Measurements from ENCODE around the gene MUC4. TPM values are rescaled to one million over a fixed set of nuclear protein-coding genes. Genes with fewer than 3 reads are reported as not detected.
"Not testable (repeated sequence)": the region's sequence is repeated elsewhere in the genome, so short reads cannot be mapped to it uniquely, and the experiment has no call there.

Gene MUC4
- total RNA-seq, 1 experiment from 2014 or later: not detected

DNA sequence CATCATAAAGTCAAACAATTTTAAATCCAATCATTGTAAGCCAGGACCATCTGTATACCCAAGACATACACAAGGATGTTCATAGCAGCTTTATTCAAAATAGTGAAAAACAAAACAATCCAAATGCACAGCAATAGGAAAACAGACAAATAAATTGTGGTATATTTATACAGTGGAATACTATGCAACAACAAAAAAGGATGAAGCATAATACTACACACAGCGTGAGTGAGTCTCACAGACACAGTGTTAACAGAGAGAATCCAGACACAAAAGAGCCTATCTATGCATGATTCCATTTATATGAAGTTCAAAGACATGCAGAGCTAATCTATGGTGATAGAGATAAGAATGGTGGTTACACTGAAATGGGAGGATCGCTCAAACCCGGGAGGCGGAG lies 96.6 kb downstream of the MUC4 start:
- no peaks in the 10 kb centered on the region for H3K79me2 ChIP-seq (ENCODE audit: low read length)
- no peaks in the 10 kb centered on the region for H3K4me1 ChIP-seq (ENCODE audit: low read length)
- no peaks in the 10 kb centered on the region for H3K9me2 ChIP-seq (replicated peaks; ENCODE audit: insufficient read depth, low read length)
- H3K27me3 ChIP-seq (ENCODE audit: low read length): no peaks in the 10 kb centered on the region
- H4K20me1 ChIP-seq (ENCODE audit: insufficient read depth, low read depth, low read length): no peaks in the 10 kb centered on the region
- no peak overlapping the region for H3K4me3 ChIP-seq (ENCODE audit: low read length)
- H3K36me3 ChIP-seq (ENCODE audit: insufficient read depth, low read length): no peaks in the 10 kb centered on the region
- no peak overlapping the region for H2AFZ ChIP-seq (ENCODE audit: low read length)
- no peak for DNase-seq
- no peak overlapping the region for H3K4me2 ChIP-seq (ENCODE audit: low read depth, low read length, poor library complexity, severe bottlenecking)
- H3K9me3 ChIP-seq (ENCODE audit: low read length): no peaks in the 10 kb centered on the region
- no peak overlapping the region for H3K9ac ChIP-seq (ENCODE audit: low read length)
- no peak overlapping the region for H3K27ac ChIP-seq (ENCODE audit: low read length)

- no peaks in the 10 kb centered on the region for H3K36me3 ChIP-seq (ENCODE audit: insufficient read depth, low read length)
- no peak for DNase-seq
- H3K79me2 ChIP-seq (ENCODE audit: low read length): no peaks in the 10 kb centered on the region
- no peak overlapping the region for H2AFZ ChIP-seq (ENCODE audit: low read length)
- H4K20me1 ChIP-seq (ENCODE audit: insufficient read depth, low read depth, low read length): no peaks in the 10 kb centered on the region
- peaks cover under 1% of the 10 kb centered on the region for H3K4me1 ChIP-seq (ENCODE audit: low read length)
- H3K9me2 ChIP-seq (replicated peaks; ENCODE audit: insufficient read depth, low read length): no peaks in the 10 kb centered on the region
- H3K27me3 ChIP-seq (ENCODE audit: low read length): no peaks in the 10 kb centered on the region
- H3K4me2 ChIP-seq (ENCODE audit: low read depth, low read length, poor library complexity, severe bottlenecking): no peak overlapping the region
- no peak overlapping the region for H3K27ac ChIP-seq (ENCODE audit: low read length)
- no peak overlapping the region for H3K9ac ChIP-seq (ENCODE audit: low read length)
- no peaks in the 10 kb centered on the region for H3K9me3 ChIP-seq (ENCODE audit: low read length)
- no peak overlapping the region for H3K4me3 ChIP-seq (ENCODE audit: low read length)
These were observed 97.2 kb downstream of the MUC4 start for GRCh38 chr3:195714380-195715011.

GRCh38 chr3:195713150-195713549 lies 98.6 kb downstream of the MUC4 start:
- not testable (repeated sequence) for DNase-seq; H3K9ac ChIP-seq (ENCODE audit: low read length); H3K9me2 ChIP-seq (replicated peaks; ENCODE audit: insufficient read depth, low read length); H3K27ac ChIP-seq (ENCODE audit: low read length); H3K4me3 ChIP-seq (ENCODE audit: low read length); H4K20me1 ChIP-seq (ENCODE audit: insufficient read depth, low read depth, low read length); H3K36me3 ChIP-seq (ENCODE audit: insufficient read depth, low read length); H3K4me1 ChIP-seq (ENCODE audit: low read length); H3K27me3 ChIP-seq (ENCODE audit: low read length); H3K9me3 ChIP-seq (ENCODE audit: low read length); H2AFZ ChIP-seq (ENCODE audit: low read length); H3K79me2 ChIP-seq (ENCODE audit: low read length); H3K4me2 ChIP-seq (ENCODE audit: low read depth, low read length, poor library complexity, severe bottlenecking)

DNA sequence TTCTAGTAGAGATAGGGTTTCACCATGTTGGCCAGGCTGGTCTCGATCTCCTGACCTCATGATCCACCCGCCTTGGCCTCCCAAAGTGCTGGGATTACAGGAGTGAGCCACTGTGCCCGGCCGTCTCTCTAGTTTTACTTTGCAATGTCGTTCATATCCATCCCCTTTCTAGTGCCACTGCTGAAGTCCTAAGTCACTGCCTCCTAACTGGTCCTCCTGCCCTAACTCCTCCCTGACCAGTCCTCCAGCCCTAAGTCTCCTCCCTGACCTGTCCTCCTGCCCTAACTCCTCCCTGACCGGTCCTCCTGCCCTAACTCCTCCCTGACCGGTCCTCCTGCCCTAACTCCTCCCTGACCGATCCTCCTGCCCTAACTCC lies 99.2 kb downstream of the MUC4 start:
- H3K4me3 ChIP-seq (ENCODE audit: low read length); H3K4me2 ChIP-seq (ENCODE audit: low read depth, low read length, poor library complexity, severe bottlenecking); H4K20me1 ChIP-seq (ENCODE audit: insufficient read depth, low read depth, low read length); DNase-seq; H3K27me3 ChIP-seq (ENCODE audit: low read length); H3K9ac ChIP-seq (ENCODE audit: low read length); H3K79me2 ChIP-seq (ENCODE audit: low read length); H3K9me3 ChIP-seq (ENCODE audit: low read length); H3K4me1 ChIP-seq (ENCODE audit: low read length); H3K36me3 ChIP-seq (ENCODE audit: insufficient read depth, low read length); H3K27ac ChIP-seq (ENCODE audit: low read length); H2AFZ ChIP-seq (ENCODE audit: low read length); H3K9me2 ChIP-seq (replicated peaks; ENCODE audit: insufficient read depth, low read length): not testable (repeated sequence)

- H3K9me3 ChIP-seq (ENCODE audit: low read length): no peaks in the 10 kb centered on the region
- H3K27ac ChIP-seq (ENCODE audit: low read length): no peak overlapping the region
- H3K79me2 ChIP-seq (ENCODE audit: low read length): no peaks in the 10 kb centered on the region
- no peaks in the 10 kb centered on the region for H3K9me2 ChIP-seq (replicated peaks; ENCODE audit: insufficient read depth, low read length)
- no peaks in the 10 kb centered on the region for H3K27me3 ChIP-seq (ENCODE audit: low read length)
- no peak overlapping the region for H3K4me3 ChIP-seq (ENCODE audit: low read length)
- no peak overlapping the region for H3K4me2 ChIP-seq (ENCODE audit: low read depth, low read length, poor library complexity, severe bottlenecking)
- H4K20me1 ChIP-seq (ENCODE audit: insufficient read depth, low read depth, low read length): no peaks in the 10 kb centered on the region
- peaks cover 8% of the 10 kb centered on the region for H3K4me1 ChIP-seq (ENCODE audit: low read length)
- H3K36me3 ChIP-seq (ENCODE audit: insufficient read depth, low read length): no peaks in the 10 kb centered on the region
- H2AFZ ChIP-seq (ENCODE audit: low read length): no peak overlapping the region
- no peak overlapping the region for H3K9ac ChIP-seq (ENCODE audit: low read length)
- no peak for DNase-seq
These were observed 99.8 kb downstream of the MUC4 start for GRCh38 chr3:195711813-195712534.

GRCh38 chr3:195711091-195711812 lies 100.5 kb downstream of the MUC4 start:
- DNase-seq; H3K9ac ChIP-seq (ENCODE audit: low read length); H3K36me3 ChIP-seq (ENCODE audit: insufficient read depth, low read length); H3K27ac ChIP-seq (ENCODE audit: low read length); H3K9me3 ChIP-seq (ENCODE audit: low read length); H2AFZ ChIP-seq (ENCODE audit: low read length); H3K4me2 ChIP-seq (ENCODE audit: low read depth, low read length, poor library complexity, severe bottlenecking); H3K4me3 ChIP-seq (ENCODE audit: low read length); H3K9me2 ChIP-seq (replicated peaks; ENCODE audit: insufficient read depth, low read length); H3K79me2 ChIP-seq (ENCODE audit: low read length); H3K27me3 ChIP-seq (ENCODE audit: low read length); H4K20me1 ChIP-seq (ENCODE audit: insufficient read depth, low read depth, low read length); H3K4me1 ChIP-seq (ENCODE audit: low read length): not testable (repeated sequence)

GRCh38 chr3:195710126-195710905 lies 101.4 kb downstream of the MUC4 start:
- not testable (repeated sequence) for H3K4me1 ChIP-seq (ENCODE audit: low read length); H3K4me2 ChIP-seq (ENCODE audit: low read depth, low read length, poor library complexity, severe bottlenecking); H3K79me2 ChIP-seq (ENCODE audit: low read length); H2AFZ ChIP-seq (ENCODE audit: low read length); H3K9me3 ChIP-seq (ENCODE audit: low read length); H3K4me3 ChIP-seq (ENCODE audit: low read length); DNase-seq; H3K9me2 ChIP-seq (replicated peaks; ENCODE audit: insufficient read depth, low read length); H3K36me3 ChIP-seq (ENCODE audit: insufficient read depth, low read length); H4K20me1 ChIP-seq (ENCODE audit: insufficient read depth, low read depth, low read length); H3K27ac ChIP-seq (ENCODE audit: low read length); H3K9ac ChIP-seq (ENCODE audit: low read length); H3K27me3 ChIP-seq (ENCODE audit: low read length)

DNA sequence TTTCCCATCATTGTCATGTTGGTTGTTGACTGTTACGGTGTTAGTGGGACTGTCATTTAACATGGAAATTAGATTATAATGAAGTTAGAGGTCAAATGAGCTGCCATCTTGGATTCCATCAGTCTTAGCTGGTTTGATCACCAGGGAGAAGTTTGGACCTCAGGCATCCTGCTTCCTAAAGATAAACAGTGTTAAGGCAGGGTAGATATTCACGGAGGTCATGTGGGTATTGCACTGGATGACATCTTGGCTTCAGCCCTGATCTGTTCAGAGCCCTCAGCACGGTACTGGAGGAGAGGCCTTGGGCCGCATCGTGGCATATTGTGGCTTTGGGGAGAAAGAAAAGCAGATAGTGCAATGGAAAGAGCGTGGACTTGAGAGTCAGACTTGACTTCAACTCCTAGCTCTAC lies 102.0 kb downstream of the MUC4 start:
- H4K20me1 ChIP-seq (ENCODE audit: insufficient read depth, low read depth, low read length): no peaks in the 10 kb centered on the region

More for the DNA sequence above, 102.0 kb downstream of the MUC4 start:
- H3K36me3 ChIP-seq (ENCODE audit: insufficient read depth, low read length): no peaks in the 10 kb centered on the region
- no peak for DNase-seq
- peaks cover 8% of the 10 kb centered on the region for H3K4me1 ChIP-seq (ENCODE audit: low read length)
- no peak overlapping the region for H3K4me2 ChIP-seq (ENCODE audit: low read depth, low read length, poor library complexity, severe bottlenecking)
- H3K4me3 ChIP-seq (ENCODE audit: low read length): no peak overlapping the region
- H3K9ac ChIP-seq (ENCODE audit: low read length): no peak overlapping the region
- H3K79me2 ChIP-seq (ENCODE audit: low read length): no peaks in the 10 kb centered on the region
- H3K27ac ChIP-seq (ENCODE audit: low read length): no peak overlapping the region
- H3K9me3 ChIP-seq (ENCODE audit: low read length): no peaks in the 10 kb centered on the region
- H3K27me3 ChIP-seq (ENCODE audit: low read length): no peaks in the 10 kb centered on the region
- H3K9me2 ChIP-seq (replicated peaks; ENCODE audit: insufficient read depth, low read length): no peaks in the 10 kb centered on the region
- no peak overlapping the region for H2AFZ ChIP-seq (ENCODE audit: low read length)

All from Karpas-422 (cell line).